IMR-90 (cell line): ENCODE measurements around the gene LPXN. TPM values are rescaled to one million over a fixed set of nuclear protein-coding genes. Genes with fewer than 3 reads are reported as not detected.

Source experiments
- ATAC-seq: fragments of 200-7000 bp; cut with Tn5 transposase; 2 replicates; pipeline ENCODE4 v1.9.1; 2020; ENCODE audit warnings: low read depth, mild to moderate bottlenecking, moderate library complexity
- BruUV-seq: library from RNA; stranded (reverse); fragments of 400-500 nt; replicated peaks from 2 replicates; lab custom pipeline; 2021; lab: Mats Ljungman, UMichigan
- CTCF ChIA-PET: fragments of 300-600 bp; formaldehyde crosslinking; extraction: SDS; loops from one replicate; lab custom pipeline; 2021; ENCODE audit warnings: antibody characterized with exemption; lab: Yijun Ruan, JAX
- POLR2A ChIA-PET: fragments of 300-600 bp; sonication (Branson Sonifier 250); formaldehyde crosslinking; loops from one replicate; lab custom pipeline; 2022; ENCODE audit warnings: antibody characterized with exemption; ENCODE audit not compliant: unreplicated experiment; lab: Charles Lee
- DNase-seq: peaks from one replicate; pipeline ENCODE4 v3.0.0; 2013
- H2AFZ ChIP-seq: replicated peaks from 2 replicates; pipeline ENCODE3; 2013; ENCODE audit warnings: low read length, mild to moderate bottlenecking; ENCODE audit not compliant: poor library complexity
- H2AK5ac ChIP-seq: 2 replicates; pipeline ENCODE4 v1.6.1; 2013; ENCODE audit warnings: low read depth, low read length, inconsistent platforms
- H2AK9ac ChIP-seq: replicated peaks from 2 replicates; pipeline ENCODE3; 2013; ENCODE audit warnings: mild to moderate bottlenecking, low read depth, low read length, moderate library complexity; ENCODE audit not compliant: poor library complexity
- H2BK120ac ChIP-seq: 2 replicates; pipeline ENCODE4 v1.6.1; 2013; ENCODE audit warnings: low read depth, low read length, inconsistent platforms
- H2BK15ac ChIP-seq: 3 replicates; pipeline ENCODE4 v1.6.1; 2013; ENCODE audit warnings: low read depth, low read length, inconsistent platforms
- H2BK20ac ChIP-seq: 2 replicates; pipeline ENCODE4 v1.6.1; 2013; ENCODE audit warnings: low read depth, mild to moderate bottlenecking, inconsistent platforms, low read length, moderate library complexity
- H2BK5ac ChIP-seq: 2 replicates; pipeline ENCODE4 v1.6.1; 2013; ENCODE audit warnings: mild to moderate bottlenecking, low read depth, low read length, inconsistent platforms; ENCODE audit not compliant: poor library complexity, severe bottlenecking
- H3K14ac ChIP-seq: replicated peaks from 2 replicates; pipeline ENCODE4 v1.6.1; 2013; ENCODE audit warnings: low read depth, low read length, inconsistent platforms
- H3K18ac ChIP-seq: 2 replicates; pipeline ENCODE4 v1.6.1; 2013; ENCODE audit warnings: low read depth, low read length, control low read depth
- H3K23ac ChIP-seq: 2 replicates; pipeline ENCODE4 v1.6.1; 2013; ENCODE audit warnings: low read depth, low read length, inconsistent platforms
- H3K27ac ChIP-seq: 2 replicates; pipeline ENCODE4 v1.5.1; 2013; ENCODE audit warnings: mild to moderate bottlenecking, control low read depth, low read length; ENCODE audit not compliant: insufficient read depth
- H3K27me3 ChIP-seq: 2 replicates; pipeline ENCODE4 v1.6.1; 2013; ENCODE audit warnings: low read length; ENCODE audit not compliant: control insufficient read depth, insufficient read depth
- H3K36me3 ChIP-seq: 2 replicates; pipeline ENCODE4 v1.6.1; 2013; ENCODE audit warnings: low read length, mixed read lengths; ENCODE audit not compliant: control insufficient read depth, insufficient read depth
- H3K4ac ChIP-seq: 2 replicates; pipeline ENCODE4 v1.6.1; 2013; ENCODE audit warnings: low read depth, low read length, inconsistent platforms
- H3K4me1 ChIP-seq: 2 replicates; pipeline ENCODE4 v1.6.1; 2013; ENCODE audit warnings: low read length, mixed read lengths; ENCODE audit not compliant: control insufficient read depth, insufficient read depth
- H3K4me2 ChIP-seq: 2 replicates; pipeline ENCODE4 v1.6.1; 2013; ENCODE audit warnings: low read depth, mild to moderate bottlenecking, control low read depth, low read length, moderate library complexity
- H3K4me3 ChIP-seq: 2 replicates; pipeline ENCODE4 v1.5.1; 2013; ENCODE audit warnings: low read depth, mild to moderate bottlenecking, control low read depth, low read length, moderate library complexity; ENCODE audit not compliant: insufficient read depth
- H3K56ac ChIP-seq: 2 replicates; pipeline ENCODE4 v1.6.1; 2013; ENCODE audit warnings: low read length, inconsistent platforms; ENCODE audit not compliant: insufficient read depth; ENCODE audit errors: extremely low read depth
- H3K79me1 ChIP-seq, 2 experiments: 2 replicates each; pipeline ENCODE4 v1.6.1; 2013; ENCODE audit warnings: low read length in 2 of 2, inconsistent platforms in 1 of 2, low read depth in 1 of 2
- H3K9ac ChIP-seq: 2 replicates; pipeline ENCODE4 v1.6.1; 2013; ENCODE audit warnings: low read depth, low read length, control low read depth
- H3K9me1 ChIP-seq: 2 replicates; pipeline ENCODE4 v1.6.1; 2013; ENCODE audit warnings: low read length, inconsistent platforms; ENCODE audit not compliant: insufficient read depth
- H3K9me3 ChIP-seq: 2 replicates; pipeline ENCODE4 v1.6.1; 2013; ENCODE audit warnings: low read length; ENCODE audit not compliant: control insufficient read depth, insufficient read depth
- H4K20me1 ChIP-seq: 2 replicates; pipeline ENCODE4 v1.6.1; 2013; ENCODE audit warnings: low read length, inconsistent platforms; ENCODE audit not compliant: insufficient read depth
- H4K5ac ChIP-seq: 2 replicates; pipeline ENCODE4 v1.6.1; 2013; ENCODE audit warnings: mild to moderate bottlenecking, low read depth, low read length, control low read depth
- H4K8ac ChIP-seq, 2 experiments: 2 replicates each; pipeline ENCODE4 v1.6.1; 2013; ENCODE audit warnings: low read depth in 2 of 2, low read length in 2 of 2, control low read depth in 1 of 2, inconsistent platforms in 1 of 2
- H4K91ac ChIP-seq: 2 replicates; pipeline ENCODE4 v1.6.1; 2013; ENCODE audit warnings: low read depth, low read length, inconsistent platforms; ENCODE audit not compliant: insufficient read depth
- CTCF ChIP-seq: conservative IDR thresholded peaks from 2 replicates; pipeline ENCODE4 v1.5.1; 2012; ENCODE audit warnings: mild to moderate bottlenecking, low read depth, low read length, improper control_type of control experiment
- POLR2A ChIP-seq: IDR thresholded peaks from 2 replicates; pipeline ENCODE4 v1.6.1; 2012; ENCODE audit warnings: mild to moderate bottlenecking, low read depth, low read length
- RAD21 ChIP-seq: IDR thresholded peaks from 2 replicates; pipeline ENCODE4 v1.6.1; 2012; ENCODE audit warnings: low read length, improper control_type of control experiment
- SMC3 ChIP-seq: fragments of 150-350 bp; IDR thresholded peaks from 2 replicates; pipeline ENCODE4 v1.6.1; 2016; ENCODE audit warnings: low read depth, mild to moderate bottlenecking, antibody characterized with exemption, low read length, moderate library complexity
- whole genome bisulfite sequencing, 2 experiments: methylation state at CpG; one replicate each; pipeline versions ENCODE4 v1.1.5 to v1.1.7; 2013; ENCODE audit warnings: missing lambda C conversion rate in 2 of 2; ENCODE audit not compliant: insufficient read length in 1 of 2; ENCODE audit errors: extremely low coverage in 2 of 2; 5-methylcytosine and 5-hydroxymethylcytosine counted together
- dilution Hi-C: fragments of 300-500 bp; cut with HindIII; formaldehyde crosslinking; loops from one replicate; pipeline ENCODE4 v1.14.3; 2018; ENCODE audit warnings: low sequenced_read_pairs; ENCODE audit not compliant: unreplicated experiment
- in situ Hi-C: fragments of 300-500 bp; cut with MboI; formaldehyde crosslinking; loops from 3 replicates; pipeline ENCODE4 v1.14.3; 2019; ENCODE audit warnings: low sequenced_read_pairs, inconsistent platforms, mixed read lengths
- intact Hi-C: fragments of 100-400 bp; cut with micrococcal nuclease; formaldehyde crosslinking; loops from 2 replicates; pipeline ENCODE4 v1.10.0; 2022
- polyA plus RNA-seq, 3 experiments: library from polyadenylated mRNA; depleted of rRNA; stranded (reverse); fragments of >200 nt; gene quantifications; 2 replicates each; pipeline ENCODE4 v1.2.3, GENCODE V29; 2012; ENCODE audit warnings: low replicate concordance in 1 of 3
- total RNA-seq: library from RNA; depleted of rRNA; stranded (reverse); fragments of >200 nt; gene quantifications from 2 replicates; pipeline ENCODE4 v1.2.3, GENCODE V29; 2012

The LPXN gene
- total and polyA plus RNA-seq, 2 of the 4 experiments (the other 2 are of a cell fraction) = 13.4 to 15.7 TPM

GRCh38 chr11:58513747-58514367, 61.8 kb downstream of the LPXN start:
- H3K27ac ChIP-seq = no peak overlapping the region
- peak overlapping the region; percentile 82 for H2BK5ac ChIP-seq
- no peak overlapping the region; the same call in 1 of the 2 replicates for H3K4me2 ChIP-seq
- H3K9me3 ChIP-seq = no peaks in the 10 kb centered on the region
- H2AK5ac ChIP-seq = 0 out of 2 replicates have a peak overlapping the region, but pooled peaks have one; percentile 3
- peak overlapping the region; percentile 49; the same call in 1 of the 2 replicates for H3K14ac ChIP-seq
- H4K91ac ChIP-seq = peak overlapping the region; percentile 86
- peak overlapping the region; percentile 25 to 88 for H4K8ac ChIP-seq
- peak overlapping the region; percentile 96 for H2BK20ac ChIP-seq
- no peaks in the 10 kb centered on the region for H3K9me1 ChIP-seq
- no peaks in the 10 kb centered on the region for H3K36me3 ChIP-seq
- H3K9ac ChIP-seq = peak overlapping the region; percentile 3; the same call in 1 of the 2 replicates
- peak overlapping the region; percentile 74; the same call in 1 of the 2 replicates for H3K4ac ChIP-seq
- no peak overlapping the region for H2AK9ac ChIP-seq
- no TSS peak for BruUV-seq
- POLR2A ChIA-PET = interaction anchor here (1.4 kb wide), 1 partner anchor 771 kb away, joined by 3 read pairs; no protein-coding TSS in a partner anchor
- peak overlapping the region; percentile 95; the same call in 1 of the 2 replicates for H4K5ac ChIP-seq
- H2BK120ac ChIP-seq = peak overlapping the region; percentile 93
- H2BK15ac ChIP-seq = 0 out of 3 replicates have a peak overlapping the region, but pooled peaks have one; percentile 24
- dilution Hi-C loops = no loop called here
- H3K4me1 ChIP-seq = peaks cover 5% of the 10 kb centered on the region
- no peaks in the 10 kb centered on the region for H3K79me1 ChIP-seq
- no peaks in the 10 kb centered on the region for H4K20me1 ChIP-seq
- peak; percentile 76 for DNase-seq
- CTCF ChIA-PET = interaction anchor here (0.6 to 1.8 kb wide), 6 partner anchors 16 to 986 kb away, joined by 3 to 5 read pairs (median 3); partner anchors contain the start of gene BTBD18
- H3K27me3 ChIP-seq = no peaks in the 10 kb centered on the region
- peak; percentile 90 for ATAC-seq
- 0 out of 2 replicates have a peak overlapping the region, but pooled peaks have one; percentile 19 for H3K56ac ChIP-seq
- intact Hi-C loops = loop anchor here (2.0 to 10.0 kb wide), 11 partner anchors 122 to 1057 kb away; partner anchors contain the start of genes CTNND1, OR9I1 and SELENOH
- no peak overlapping the region for H2AFZ ChIP-seq
- no peak overlapping the region for H3K23ac ChIP-seq
- in situ Hi-C loops = loop anchor here (10.0 to 25.0 kb wide), 3 partner anchors 699 to 1027 kb away; partner anchors contain the start of gene SELENOH
- H3K4me3 ChIP-seq = no peak overlapping the region
- 30% methylated on average over 2 of the region's 5 CpGs; no CpG with 5 or more reads in 1 of the 2 experiments for WGBS, 2 experiments
- TF ChIP-seq CTCF = peak; percentile 84
- peak; percentile 95 for TF ChIP-seq RAD21
- no peak for TF ChIP-seq POLR2A
- peak; percentile 85 for TF ChIP-seq SMC3
- peak overlapping the region; percentile 91 for H3K18ac ChIP-seq
